ENCODE results near the gene RBL2.

RBL2 gene

DNA sequence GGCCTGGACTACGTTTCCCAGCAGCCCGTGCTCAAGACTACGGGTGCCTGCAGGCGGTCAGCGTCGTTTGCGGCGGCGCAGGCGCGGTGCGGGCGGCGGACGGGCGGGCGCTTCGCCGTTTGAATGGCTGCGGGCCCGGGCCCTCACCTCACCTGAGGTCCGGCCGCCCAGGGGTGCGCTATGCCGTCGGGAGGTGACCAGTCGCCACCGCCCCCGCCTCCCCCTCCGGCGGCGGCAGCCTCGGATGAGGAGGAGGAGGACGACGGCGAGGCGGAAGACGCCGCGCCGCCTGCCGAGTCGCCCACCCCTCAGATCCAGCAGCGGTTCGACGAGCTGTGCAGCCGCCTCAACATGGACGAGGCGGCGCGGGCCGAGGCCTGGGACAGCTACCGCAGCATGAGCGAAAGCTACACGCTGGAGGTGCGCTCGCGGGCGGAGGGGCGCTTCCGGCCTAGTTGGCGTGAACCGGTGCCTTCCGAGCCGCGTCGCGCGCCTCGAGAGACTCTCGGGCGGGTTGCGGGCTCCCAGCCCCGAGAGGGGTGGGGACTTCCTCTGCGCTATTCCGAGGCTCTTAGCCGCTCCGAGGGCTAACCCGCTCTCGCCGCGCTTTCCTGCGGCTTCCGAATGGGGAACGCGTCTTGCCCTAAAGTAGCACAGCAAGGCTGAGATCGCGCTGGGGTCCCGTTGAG, at the start of gene RBL2:
TSS of gene RBL2 (plus strand) at position 95 of the 689 bp plus-strand sequence. CDS start at position 181, 86 bp downstream.
- H3K27ac ChIP-seq (ENCODE audit: extremely low read depth, low read depth, low read length) = peak within 1 kb of the TSS; percentile 82
- H3K4me3 ChIP-seq (ENCODE audit: low read depth, low read length) = peak within 1 kb of the TSS; percentile 97
- no peaks in the 10 kb centered on the region for H3K4me1 ChIP-seq (ENCODE audit: control insufficient read depth, insufficient read depth, low read length)
- no peaks in the 10 kb centered on the region for H3K9me3 ChIP-seq (ENCODE audit: control insufficient read depth, insufficient read depth, low read depth, low read length)
- ChIA-PET POLR2A (interaction anchor here (1.4 kb wide), 2 partner anchors 12 to 69 kb away, joined by 5 to 6 read pairs; partner anchors contain the start of gene AKTIP), CTCF (interaction anchor here (0.7 kb wide), 1 partner anchor 862 kb away, joined by 3 read pairs; no protein-coding TSS in a partner anchor)
- H3K36me3 ChIP-seq (ENCODE audit: control insufficient read depth in 2 of 2, insufficient read depth in 1 of 2, low read length in 2 of 2) = 0 out of 3 replicates have a peak, but pooled peaks cover 0 to under 1% of the 10 kb centered on the region in 2 experiments
- TF ChIP-seq ZNF121 (tag by site-specific recombination; IDR thresholded peaks at IDR 0.05) (0 out of 2 replicates have a peak, but pooled peaks have one; percentile 24), KLF1 (tag by site-specific recombination; IDR thresholded peaks at IDR 0.05) (peak; percentile 34; the same call in 1 of the 2 replicates), ZNF335 (tag by site-specific recombination; conservative IDR thresholded peaks at IDR 0.05) (peak; percentile 66), ZBTB20 (tag by site-specific recombination; IDR thresholded peaks at IDR 0.05) (peak; percentile 72), ZSCAN30 (tag by site-specific recombination; IDR thresholded peaks at IDR 0.05) (0 out of 2 replicates have a peak, but pooled peaks have one; percentile 51), GLIS1 (tag by site-specific recombination; IDR thresholded peaks at IDR 0.05) (0 out of 2 replicates have a peak, but pooled peaks have one; percentile 11), ZNF10 (tag by site-specific recombination; IDR thresholded peaks at IDR 0.05) (0 out of 2 replicates have a peak, but pooled peaks have one; percentile 44), ZNF792 (tag by site-specific recombination; IDR thresholded peaks at IDR 0.05) (0 out of 2 replicates have a peak, but pooled peaks have one; percentile 55), ZNF776 (tag by site-specific recombination; IDR thresholded peaks at IDR 0.05; ENCODE audit: borderline replicate concordance) (no peak), GLIS2 (tag by site-specific recombination; IDR thresholded peaks at IDR 0.05) (0 out of 2 replicates have a peak, but pooled peaks have one; percentile 38), CTCF (tag by site-specific recombination; IDR thresholded peaks at IDR 0.05) (peak; percentile 35; the same call in 1 of the 2 replicates), SP7 (tag by site-specific recombination; IDR thresholded peaks at IDR 0.05) (no peak), GLI4 (tag by site-specific recombination; IDR thresholded peaks at IDR 0.05) (no peak), YY1 (tag by site-specific recombination; IDR thresholded peaks at IDR 0.05) (peak; percentile 80), ZNF341 (tag by site-specific recombination; IDR thresholded peaks at IDR 0.05; ENCODE audit: low read depth) (peak; percentile 33), EGR2 (tag by site-specific recombination; IDR thresholded peaks at IDR 0.05; ENCODE audit: low read depth) (peak; percentile 74), ZNF624 (tag by site-specific recombination; IDR thresholded peaks at IDR 0.05) (no peak), ZNF76 (tag by site-specific recombination; IDR thresholded peaks at IDR 0.05; ENCODE audit: borderline replicate concordance, low read depth) (peak; percentile 79), ZFP69B (tag by site-specific recombination; IDR thresholded peaks at IDR 0.05) (peak; percentile 59; the same call in 1 of the 2 replicates), ZBTB17 (tag by site-specific recombination; IDR thresholded peaks at IDR 0.05) (peak; percentile 53; the same call in 1 of the 2 replicates), ZXDB (tag by site-specific recombination; IDR thresholded peaks at IDR 0.05) (peak; percentile 30), ZNF777 (tag by site-specific recombination; IDR thresholded peaks at IDR 0.05; ENCODE audit: borderline replicate concordance) (peak; percentile 83; the same call in 1 of the 2 replicates), YY2 (tag by site-specific recombination; IDR thresholded peaks at IDR 0.05) (peak; percentile 76), KLF9 (tag by site-specific recombination; IDR thresholded peaks at IDR 0.05; ENCODE audit: low read depth) (peak; percentile 61), SP2 (tag by site-specific recombination; IDR thresholded peaks at IDR 0.05) (peak; percentile 61), ZNF211 (tag by site-specific recombination; IDR thresholded peaks at IDR 0.05; ENCODE audit: low read depth) (no peak), ZNF549 (tag by site-specific recombination; IDR thresholded peaks at IDR 0.05) (peak; percentile 39; the same call in 1 of the 2 replicates)
- TF ChIP-seq, protein P1, sequence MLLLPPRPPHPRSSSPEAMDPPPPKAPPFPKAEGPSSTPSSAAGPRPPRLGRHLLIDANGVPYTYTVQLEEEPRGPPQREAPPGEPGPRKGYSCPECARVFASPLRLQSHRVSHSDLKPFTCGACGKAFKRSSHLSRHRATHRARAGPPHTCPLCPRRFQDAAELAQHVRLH (tag by site-specific recombination; IDR thresholded peaks at IDR 0.05) = peak; percentile 27; the same call in 1 of the 2 replicates
- TF ChIP-seq, protein P2, sequence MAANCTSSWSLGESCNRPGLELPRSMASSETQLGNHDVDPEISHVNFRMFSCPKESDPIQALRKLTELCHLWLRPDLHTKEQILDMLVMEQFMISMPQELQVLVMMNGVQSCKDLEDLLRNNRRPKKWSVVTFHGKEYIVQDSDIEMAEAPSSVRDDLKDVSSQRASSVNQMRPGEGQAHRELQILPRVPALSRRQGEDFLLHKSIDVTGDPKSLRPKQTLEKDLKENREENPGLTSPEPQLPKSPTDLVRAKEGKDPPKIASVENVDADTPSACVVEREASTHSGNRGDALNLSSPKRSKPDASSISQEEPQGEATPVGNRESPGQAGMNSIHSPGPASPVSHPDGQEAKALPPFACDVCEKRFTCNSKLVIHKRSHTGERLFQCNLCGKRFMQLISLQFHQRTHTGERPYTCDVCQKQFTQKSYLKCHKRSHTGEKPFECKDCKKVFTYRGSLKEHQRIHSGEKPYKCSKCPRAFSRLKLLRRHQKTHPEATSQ (tag by site-specific recombination; IDR thresholded peaks at IDR 0.05) = peak; percentile 55; the same call in 1 of the 2 replicates
- TF ChIP-seq, protein P3, sequence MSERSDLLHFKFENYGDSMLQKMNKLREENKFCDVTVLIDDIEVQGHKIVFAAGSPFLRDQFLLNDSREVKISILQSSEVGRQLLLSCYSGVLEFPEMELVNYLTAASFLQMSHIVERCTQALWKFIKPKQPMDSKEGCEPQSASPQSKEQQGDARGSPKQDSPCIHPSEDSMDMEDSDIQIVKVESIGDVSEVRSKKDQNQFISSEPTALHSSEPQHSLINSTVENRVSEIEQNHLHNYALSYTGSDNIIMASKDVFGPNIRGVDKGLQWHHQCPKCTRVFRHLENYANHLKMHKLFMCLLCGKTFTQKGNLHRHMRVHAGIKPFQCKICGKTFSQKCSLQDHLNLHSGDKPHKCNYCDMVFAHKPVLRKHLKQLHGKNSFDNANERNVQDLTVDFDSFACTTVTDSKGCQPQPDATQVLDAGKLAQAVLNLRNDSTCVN (tag by site-specific recombination; optimal IDR thresholded peaks at IDR 0.05) = peak; percentile 88
- TF ChIP-seq, protein P4, sequence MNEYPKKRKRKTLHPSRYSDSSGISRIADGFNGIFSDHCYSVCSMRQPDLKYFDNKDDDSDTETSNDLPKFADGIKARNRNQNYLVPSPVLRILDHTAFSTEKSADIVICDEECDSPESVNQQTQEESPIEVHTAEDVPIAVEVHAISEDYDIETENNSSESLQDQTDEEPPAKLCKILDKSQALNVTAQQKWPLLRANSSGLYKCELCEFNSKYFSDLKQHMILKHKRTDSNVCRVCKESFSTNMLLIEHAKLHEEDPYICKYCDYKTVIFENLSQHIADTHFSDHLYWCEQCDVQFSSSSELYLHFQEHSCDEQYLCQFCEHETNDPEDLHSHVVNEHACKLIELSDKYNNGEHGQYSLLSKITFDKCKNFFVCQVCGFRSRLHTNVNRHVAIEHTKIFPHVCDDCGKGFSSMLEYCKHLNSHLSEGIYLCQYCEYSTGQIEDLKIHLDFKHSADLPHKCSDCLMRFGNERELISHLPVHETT (tag by site-specific recombination; IDR thresholded peaks at IDR 0.05) = no peak
